MM.1S (cell line): Measurements from ENCODE around the gene ERCC5.

ENCODE experiments used
- EZH2 ChIP-seq: fragments of 300-600 bp; sonication (generic); optimal IDR thresholded peaks from 2 replicates; pipeline ENCODE3; 2017; ENCODE audit warnings: low read depth, mild to moderate bottlenecking, antibody characterized with exemption, low read length, mixed read lengths
- EZH2phosphoT487 ChIP-seq: fragments of 300-600 bp; sonication (generic); IDR thresholded peaks from 2 replicates; pipeline ENCODE4 v1.6.1; 2018; ENCODE audit warnings: antibody characterized with exemption, low read length
- TF ChIP-seq, protein P1 (sequence below): fragments of 300-600 bp; sonication (generic); IDR thresholded peaks from 2 replicates; pipeline ENCODE4 v1.5.1; 2016; ENCODE audit warnings: antibody characterized with exemption, low read length, mixed read lengths

GRCh38 chr13:102881819-102882686, 36.2 kb downstream of the ERCC5 start:
- no peak for TF ChIP-seq EZH2phosphoT487
- TF ChIP-seq, protein P1, sequence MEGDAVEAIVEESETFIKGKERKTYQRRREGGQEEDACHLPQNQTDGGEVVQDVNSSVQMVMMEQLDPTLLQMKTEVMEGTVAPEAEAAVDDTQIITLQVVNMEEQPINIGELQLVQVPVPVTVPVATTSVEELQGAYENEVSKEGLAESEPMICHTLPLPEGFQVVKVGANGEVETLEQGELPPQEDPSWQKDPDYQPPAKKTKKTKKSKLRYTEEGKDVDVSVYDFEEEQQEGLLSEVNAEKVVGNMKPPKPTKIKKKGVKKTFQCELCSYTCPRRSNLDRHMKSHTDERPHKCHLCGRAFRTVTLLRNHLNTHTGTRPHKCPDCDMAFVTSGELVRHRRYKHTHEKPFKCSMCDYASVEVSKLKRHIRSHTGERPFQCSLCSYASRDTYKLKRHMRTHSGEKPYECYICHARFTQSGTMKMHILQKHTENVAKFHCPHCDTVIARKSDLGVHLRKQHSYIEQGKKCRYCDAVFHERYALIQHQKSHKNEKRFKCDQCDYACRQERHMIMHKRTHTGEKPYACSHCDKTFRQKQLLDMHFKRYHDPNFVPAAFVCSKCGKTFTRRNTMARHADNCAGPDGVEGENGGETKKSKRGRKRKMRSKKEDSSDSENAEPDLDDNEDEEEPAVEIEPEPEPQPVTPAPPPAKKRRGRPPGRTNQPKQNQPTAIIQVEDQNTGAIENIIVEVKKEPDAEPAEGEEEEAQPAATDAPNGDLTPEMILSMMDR, result no peak
- TF ChIP-seq EZH2, result no peak
